GM23338 (cell line): ENCODE data around the gene ARHGEF28.

Source experiments
- CREB1 ChIP-seq: fragments of 250-450 bp; sonication (Bioruptor Pico); IDR thresholded peaks from 2 replicates; pipeline ENCODE4 v1.5.0; 2020; ENCODE audit warnings: low read depth, mild to moderate bottlenecking, moderate library complexity
- EZH2 ChIP-seq: fragments of 200-600 bp; sonication (generic); IDR thresholded peaks from one replicate; pipeline ENCODE4 v1.8.0; 2017; ENCODE audit warnings: antibody characterized with exemption, mild to moderate bottlenecking, low read depth; ENCODE audit not compliant: unreplicated experiment
- JUNB ChIP-seq: IDR thresholded peaks from one replicate; pipeline ENCODE4 v1.6.1; 2016; ENCODE audit warnings: antibody characterized with exemption; ENCODE audit not compliant: unreplicated experiment
- POLR2AphosphoS5 ChIP-seq: IDR thresholded peaks from 2 replicates; pipeline ENCODE4 v1.6.1; 2016; ENCODE audit warnings: antibody characterized with exemption, low read depth
- TF ChIP-seq, protein P1 (sequence below): IDR thresholded peaks from one replicate; pipeline ENCODE4 v1.6.1; 2018; ENCODE audit warnings: antibody characterized with exemption; ENCODE audit not compliant: unreplicated experiment
- TF ChIP-seq, protein P2 (sequence below), 2 experiments: fragments of 200-600 bp in 1 of 2; sonication (generic) in 1 of 2; conservative IDR thresholded peaks; 2 replicates each; pipeline versions ENCODE4 v1.5.1 to v1.6.1; 2016 to 2017; ENCODE audit warnings: antibody characterized with exemption in 2 of 2, low read depth in 2 of 2, mild to moderate bottlenecking in 2 of 2, moderate library complexity in 1 of 2

DNA sequence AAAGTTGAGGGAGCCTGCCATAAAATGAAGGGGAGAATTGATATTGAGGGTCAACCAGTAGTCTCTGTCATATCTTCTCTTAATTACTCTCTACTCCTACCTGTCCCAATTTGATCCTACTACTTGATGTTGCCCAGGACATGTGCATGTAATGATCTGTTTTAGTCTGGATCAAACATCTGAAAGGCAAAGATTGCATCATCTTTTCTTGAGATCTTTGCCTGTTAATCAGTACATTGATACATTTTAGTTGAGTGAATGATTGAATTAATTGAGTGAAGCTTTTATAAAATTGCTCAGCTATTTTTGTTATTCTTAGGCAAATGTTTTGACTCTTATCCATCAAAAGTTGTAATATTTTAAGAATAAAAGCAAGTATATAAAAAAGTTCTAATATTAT, 21.7 kb downstream of the ARHGEF28 start:
- TF ChIP-seq, protein P1, sequence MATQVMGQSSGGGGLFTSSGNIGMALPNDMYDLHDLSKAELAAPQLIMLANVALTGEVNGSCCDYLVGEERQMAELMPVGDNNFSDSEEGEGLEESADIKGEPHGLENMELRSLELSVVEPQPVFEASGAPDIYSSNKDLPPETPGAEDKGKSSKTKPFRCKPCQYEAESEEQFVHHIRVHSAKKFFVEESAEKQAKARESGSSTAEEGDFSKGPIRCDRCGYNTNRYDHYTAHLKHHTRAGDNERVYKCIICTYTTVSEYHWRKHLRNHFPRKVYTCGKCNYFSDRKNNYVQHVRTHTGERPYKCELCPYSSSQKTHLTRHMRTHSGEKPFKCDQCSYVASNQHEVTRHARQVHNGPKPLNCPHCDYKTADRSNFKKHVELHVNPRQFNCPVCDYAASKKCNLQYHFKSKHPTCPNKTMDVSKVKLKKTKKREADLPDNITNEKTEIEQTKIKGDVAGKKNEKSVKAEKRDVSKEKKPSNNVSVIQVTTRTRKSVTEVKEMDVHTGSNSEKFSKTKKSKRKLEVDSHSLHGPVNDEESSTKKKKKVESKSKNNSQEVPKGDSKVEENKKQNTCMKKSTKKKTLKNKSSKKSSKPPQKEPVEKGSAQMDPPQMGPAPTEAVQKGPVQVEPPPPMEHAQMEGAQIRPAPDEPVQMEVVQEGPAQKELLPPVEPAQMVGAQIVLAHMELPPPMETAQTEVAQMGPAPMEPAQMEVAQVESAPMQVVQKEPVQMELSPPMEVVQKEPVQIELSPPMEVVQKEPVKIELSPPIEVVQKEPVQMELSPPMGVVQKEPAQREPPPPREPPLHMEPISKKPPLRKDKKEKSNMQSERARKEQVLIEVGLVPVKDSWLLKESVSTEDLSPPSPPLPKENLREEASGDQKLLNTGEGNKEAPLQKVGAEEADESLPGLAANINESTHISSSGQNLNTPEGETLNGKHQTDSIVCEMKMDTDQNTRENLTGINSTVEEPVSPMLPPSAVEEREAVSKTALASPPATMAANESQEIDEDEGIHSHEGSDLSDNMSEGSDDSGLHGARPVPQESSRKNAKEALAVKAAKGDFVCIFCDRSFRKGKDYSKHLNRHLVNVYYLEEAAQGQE, result no peak
- TF ChIP-seq, protein P2, sequence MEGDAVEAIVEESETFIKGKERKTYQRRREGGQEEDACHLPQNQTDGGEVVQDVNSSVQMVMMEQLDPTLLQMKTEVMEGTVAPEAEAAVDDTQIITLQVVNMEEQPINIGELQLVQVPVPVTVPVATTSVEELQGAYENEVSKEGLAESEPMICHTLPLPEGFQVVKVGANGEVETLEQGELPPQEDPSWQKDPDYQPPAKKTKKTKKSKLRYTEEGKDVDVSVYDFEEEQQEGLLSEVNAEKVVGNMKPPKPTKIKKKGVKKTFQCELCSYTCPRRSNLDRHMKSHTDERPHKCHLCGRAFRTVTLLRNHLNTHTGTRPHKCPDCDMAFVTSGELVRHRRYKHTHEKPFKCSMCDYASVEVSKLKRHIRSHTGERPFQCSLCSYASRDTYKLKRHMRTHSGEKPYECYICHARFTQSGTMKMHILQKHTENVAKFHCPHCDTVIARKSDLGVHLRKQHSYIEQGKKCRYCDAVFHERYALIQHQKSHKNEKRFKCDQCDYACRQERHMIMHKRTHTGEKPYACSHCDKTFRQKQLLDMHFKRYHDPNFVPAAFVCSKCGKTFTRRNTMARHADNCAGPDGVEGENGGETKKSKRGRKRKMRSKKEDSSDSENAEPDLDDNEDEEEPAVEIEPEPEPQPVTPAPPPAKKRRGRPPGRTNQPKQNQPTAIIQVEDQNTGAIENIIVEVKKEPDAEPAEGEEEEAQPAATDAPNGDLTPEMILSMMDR (conservative IDR thresholded peaks at IDR 0.05; ENCODE audit: low read depth in 2 of 2), result no peak
- TF ChIP-seq JUNB (no peak), CREB1 (CRISPR knock-in tag) (no peak), POLR2AphosphoS5 (no peak), EZH2 (no peak)
